Pancreas (tissue), 10 donors: ENCODE data around the gene LDLRAD1. TPM values are rescaled to one million over a fixed set of nuclear protein-coding genes. Genes with fewer than 3 reads are reported as not detected.

Experiments
- ATAC-seq, 4 donors: fragments of 200-7000 bp; cut with Tn5 transposase; one replicate each; pipeline versions ENCODE4 v1.8.0 to v1.9.1; 2020; ENCODE audit warnings: mild to moderate bottlenecking in 4 of 4, moderate library complexity in 4 of 4
- DNase-seq, 6 donors: peaks; one replicate each; pipeline ENCODE4 v3.0.0-alpha.2; 2020
- FAIRE-seq: peaks from 2 replicates; lab custom pipeline; 2012; peaks lifted over from hg19 to GRCh38; lab: Jason Lieb, UNC
- H3K27ac ChIP-seq, 4 donors: fragments of 200-600 bp; sonication (generic); 1 replicate in 3 of 4; 2 replicates in 1 of 4; pipeline versions ENCODE4 v1.5.0 to v1.8.0; 2020
- H3K27me3 ChIP-seq, 4 donors: fragments of 200-600 bp; one replicate each; pipeline ENCODE4 v1.8.0; 2021
- H3K36me3 ChIP-seq, 3 donors: fragments of 200-600 bp; sonication (generic) in 1 of 3; one replicate each; pipeline versions ENCODE4 v1.5.0 to v1.8.0; 2020 to 2021
- H3K4me1 ChIP-seq, 3 donors: fragments of 200-600 bp; one replicate each; pipeline ENCODE4 v1.8.0; 2021
- H3K4me3 ChIP-seq, 4 donors: fragments of 200-600 bp; sonication (generic) in 2 of 4; one replicate each; pipeline versions ENCODE4 v1.5.0 to v1.8.0; 2020 to 2021
- H3K9me3 ChIP-seq, 4 donors: fragments of 200-600 bp; one replicate each; pipeline ENCODE4 v1.8.0; 2021
- CTCF ChIP-seq, 4 donors: fragments of 200-600 bp; sonication (generic) in 3 of 4; IDR thresholded peaks; one replicate each; pipeline versions ENCODE4 v1.5.0 to v1.8.0; 2021; ENCODE audit warnings: antibody characterized with exemption in 4 of 4
- WGBS, 2 donors: extraction: QIAGEN DNeasy Blood & Tissue Kit; methylation state at CpG; one replicate each; pipeline ENCODE4 v1.1.7; 2013; 5-methylcytosine and 5-hydroxymethylcytosine counted together
- intact Hi-C, 3 donors: fragments of 100-400 bp; cut with DNase I; formaldehyde crosslinking; loops; one replicate each; pipeline versions ENCODE4 v1.11.1 to v1.14.2; 2022
- polyA plus RNA-seq, 2 donors: library from polyadenylated mRNA; stranded (reverse); fragments of 200-250 nt; gene quantifications; one replicate each; pipeline ENCODE4 v1.2.3, GENCODE V29; 2013
- total RNA-seq, 6 donors: library from RNA; stranded (reverse); fragmentation: NEBNext Ultra II Directional in 4 of 6; extraction: Animal tissue kit (Norgen Biotek cat#: 25700) in 4 of 6; gene quantifications; one replicate each; pipeline versions ENCODE4 v1.2.1 to v1.2.4, GENCODE V29; 2021 to 2023
- donor health status: healthy with polysubstance abuse.
- donor health status: DM: no; HTN: no; CAD: no; lungs with moderate emphysema.
- donor health status: DM: no; HTN: no; CAD: no.
- donor health status: control.
- donor health status: control.
- donor health status: Bipolar disorder and iron deficiency.
- donor health status: DM: yes; HTN: yes; CAD: no.
- donor health status: DM: no; HTN: no; CAD: no.
- donor health status: DM: no; HTN: no; CAD: no.
- donor health status: DM: yes; HTN: yes; CAD: no.

The LDLRAD1 gene
- total and polyA plus RNA-seq, 8 donors = 0.08 to 0.29 (median 0.19) TPM; not detected in 3

GRCh38 chr1:54003249-54003646 lies 14.7 kb downstream of the LDLRAD1 start:
- intact Hi-C loops = no loop called here
- 95% methylated on average over 12 of the region's 12 CpGs for WGBS, 2 donors
- no peak for FAIRE-seq
- H3K36me3 ChIP-seq = no peaks in the 10 kb centered on the region
- H3K4me3 ChIP-seq = no peak overlapping the region
- no peaks in the 10 kb centered on the region for H3K9me3 ChIP-seq
- DNase-seq = no peak
- no peaks in the 10 kb centered on the region for H3K27me3 ChIP-seq
- H3K27ac ChIP-seq = no peak overlapping the region
- ATAC-seq = no peak
- TF ChIP-seq CTCF (IDR thresholded peaks at IDR 0.05) = no peak
- no peaks in the 10 kb centered on the region for H3K4me1 ChIP-seq

- no peak for FAIRE-seq
- Histone ChIP-seq H3K4me3 (no peak overlapping the region), H3K36me3 (no peaks in the 10 kb centered on the region), H3K27ac (no peak overlapping the region), H3K4me1 (no peaks in the 10 kb centered on the region), H3K9me3 (no peaks in the 10 kb centered on the region), H3K27me3 (no peaks in the 10 kb centered on the region)
- ATAC-seq = no peak
- intact Hi-C loops = no loop called here
- TF ChIP-seq CTCF (IDR thresholded peaks at IDR 0.05) = no peak
- WGBS, 2 donors = 78 to 87% methylated on average over 9 of the region's 9 CpGs
- DNase-seq = no peak
Observed at GRCh38 chr1:54002544-54003248, 15.3 kb downstream of the LDLRAD1 start.

- Histone ChIP-seq H3K4me1 (no peaks in the 10 kb centered on the region), H3K27ac (peak overlapping the region in 1 of 4 donors; percentile 8), H3K9me3 (no peaks in the 10 kb centered on the region), H3K36me3 (no peaks in the 10 kb centered on the region), H3K4me3 (no peak overlapping the region), H3K27me3 (no peaks in the 10 kb centered on the region)
- no peak for FAIRE-seq
- ATAC-seq = peak in 3 of 4 donors; percentile 29 to 58 (median 38)
- 17 to 34% methylated on average over 3 of the region's 3 CpGs for WGBS, 2 donors
- DNase-seq = no peak
- intact Hi-C loops = no loop called here
- no peak for TF ChIP-seq CTCF (IDR thresholded peaks at IDR 0.05)
Observed at GRCh38 chr1:54001591-54001990, 16.4 kb downstream of the LDLRAD1 start.

GRCh38 chr1:53999920-54000319 lies 18.1 kb downstream of the LDLRAD1 start:
- Histone ChIP-seq H3K27ac (no peak overlapping the region), H3K27me3 (no peaks in the 10 kb centered on the region), H3K36me3 (no peaks in the 10 kb centered on the region), H3K9me3 (no peaks in the 10 kb centered on the region), H3K4me3 (no peak overlapping the region), H3K4me1 (no peaks in the 10 kb centered on the region)
- ATAC-seq = no peak
- intact Hi-C loops = no loop called here
- DNase-seq = no peak
- no peak for TF ChIP-seq CTCF (IDR thresholded peaks at IDR 0.05)
- FAIRE-seq = no peak

- FAIRE-seq (no peak), DNase-seq (no peak), ATAC-seq (no peak)
- no peaks in the 10 kb centered on the region for H3K27me3 ChIP-seq
- H3K4me3 ChIP-seq = no peak overlapping the region
- no peak overlapping the region for H3K27ac ChIP-seq
- H3K4me1 ChIP-seq = no peaks in the 10 kb centered on the region
- intact Hi-C loops = no loop called here
- no peak for TF ChIP-seq CTCF (IDR thresholded peaks at IDR 0.05)
- H3K9me3 ChIP-seq = no peaks in the 10 kb centered on the region
- WGBS, 2 donors = 95 to 100% methylated on average over 1 of the region's 1 CpG
- H3K36me3 ChIP-seq = no peaks in the 10 kb centered on the region
Observed at GRCh38 chr1:53998223-53998622, 19.8 kb downstream of the LDLRAD1 start.
